Gastrocnemius medialis (tissue), 4 donors: ENCODE data around the gene HSBP1L1.

Experiments
- POLR2A ChIP-seq, 2 donors: fragments of 450-650 bp; IDR thresholded peaks; one replicate each; pipeline ENCODE4 v1.6.1; 2017; ENCODE audit warnings: antibody characterized with exemption in 2 of 2, mild to moderate bottlenecking in 2 of 2, moderate library complexity in 2 of 2
- TF ChIP-seq, protein P1 (sequence below), 5 experiments: fragments of 450-650 bp in 3 of 5; fragments of 200-600 bp in 2 of 5; sonication (generic) in 2 of 5; IDR thresholded peaks in 4 of 5; conservative IDR thresholded peaks in 1 of 5; 1 replicate in 4 of 5; 2 replicates in 1 of 5; pipeline ENCODE4 v1.5.1; 2016 to 2019; ENCODE audit warnings: antibody characterized with exemption in 5 of 5, mild to moderate bottlenecking in 3 of 5, moderate library complexity in 3 of 5

GRCh38 chr18:79983253-79983652, 18.8 kb downstream of the HSBP1L1 start:
- TF ChIP-seq, protein P1, sequence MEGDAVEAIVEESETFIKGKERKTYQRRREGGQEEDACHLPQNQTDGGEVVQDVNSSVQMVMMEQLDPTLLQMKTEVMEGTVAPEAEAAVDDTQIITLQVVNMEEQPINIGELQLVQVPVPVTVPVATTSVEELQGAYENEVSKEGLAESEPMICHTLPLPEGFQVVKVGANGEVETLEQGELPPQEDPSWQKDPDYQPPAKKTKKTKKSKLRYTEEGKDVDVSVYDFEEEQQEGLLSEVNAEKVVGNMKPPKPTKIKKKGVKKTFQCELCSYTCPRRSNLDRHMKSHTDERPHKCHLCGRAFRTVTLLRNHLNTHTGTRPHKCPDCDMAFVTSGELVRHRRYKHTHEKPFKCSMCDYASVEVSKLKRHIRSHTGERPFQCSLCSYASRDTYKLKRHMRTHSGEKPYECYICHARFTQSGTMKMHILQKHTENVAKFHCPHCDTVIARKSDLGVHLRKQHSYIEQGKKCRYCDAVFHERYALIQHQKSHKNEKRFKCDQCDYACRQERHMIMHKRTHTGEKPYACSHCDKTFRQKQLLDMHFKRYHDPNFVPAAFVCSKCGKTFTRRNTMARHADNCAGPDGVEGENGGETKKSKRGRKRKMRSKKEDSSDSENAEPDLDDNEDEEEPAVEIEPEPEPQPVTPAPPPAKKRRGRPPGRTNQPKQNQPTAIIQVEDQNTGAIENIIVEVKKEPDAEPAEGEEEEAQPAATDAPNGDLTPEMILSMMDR (IDR thresholded peaks at IDR 0.05 in 4 of 5, conservative IDR thresholded peaks at IDR 0.05 in 1 of 5): no peak
- no peak for TF ChIP-seq POLR2A (IDR thresholded peaks at IDR 0.05)
